ENCODE measurements around the gene SLC7A6. TPM values are rescaled to one million over a fixed set of nuclear protein-coding genes. Genes with fewer than 3 reads are reported as not detected.
A peak's percentile ranks its signal among the peaks of the same experiment; 100 is the strongest.

The SLC7A6 gene
- total RNA-seq, 3 donors from 2014 or later = 91.3 to 103 (median 103) TPM

DNA sequence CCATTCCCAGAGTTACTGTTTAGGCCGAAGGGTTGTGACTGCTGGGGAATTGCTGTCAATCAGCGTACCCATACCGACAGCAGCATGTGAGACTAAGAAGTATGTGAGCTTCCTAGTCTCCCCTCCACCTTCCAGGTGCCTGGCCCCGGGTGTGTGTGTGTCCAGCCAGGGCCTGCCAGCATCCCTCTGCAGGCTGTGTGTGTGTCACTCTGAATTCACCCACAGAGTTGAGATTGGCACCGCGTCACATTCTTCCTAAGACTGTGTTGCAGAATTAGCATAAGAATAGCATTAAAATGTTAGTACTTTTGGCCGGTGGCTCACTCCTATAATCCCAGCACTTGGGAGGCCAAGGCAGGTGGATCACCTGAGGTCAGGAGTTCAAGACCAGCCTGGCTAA is 78.3 kb downstream of the SLC7A6 start:
- no peak overlapping the region for H3K4me3 Mint-ChIP-seq
- peaks cover 3% of the 10 kb centered on the region for H3K4me1 Mint-ChIP-seq (ENCODE audit: low read depth)
- H3K36me3 Mint-ChIP-seq (ENCODE audit: insufficient read depth) = peaks cover 53% of the 10 kb centered on the region
- no peak for ATAC-seq
- H3K9me3 Mint-ChIP-seq = no peaks in the 10 kb centered on the region
- no peaks in the 10 kb centered on the region for H3K27me3 Mint-ChIP-seq (ENCODE audit: low read depth)
- no peak for DNase-seq

DNA sequence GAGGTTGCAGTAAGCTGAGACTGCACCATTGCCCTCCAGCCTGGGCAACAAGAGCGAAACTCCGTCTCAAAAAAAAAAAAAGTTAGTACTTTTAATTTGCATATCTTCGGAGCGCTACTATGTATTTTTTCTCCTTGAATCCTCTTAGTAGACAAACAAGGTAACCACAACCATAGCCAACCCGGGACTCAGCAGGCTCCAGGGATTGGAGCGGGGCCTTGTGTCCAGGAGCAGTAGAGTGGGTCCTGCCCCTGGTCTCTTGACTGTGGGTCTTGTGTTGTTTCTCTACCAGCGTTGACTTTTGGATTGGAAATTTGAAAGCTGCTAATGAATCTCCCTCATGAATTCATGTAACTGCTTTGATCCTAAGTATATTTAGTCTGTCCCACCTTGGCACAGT is 78.8 kb downstream of the SLC7A6 start:
- Mint-ChIP-seq H3K4me3 (no peak overlapping the region), H3K4me1 (ENCODE audit: low read depth) (peaks cover 3% of the 10 kb centered on the region), H3K36me3 (ENCODE audit: insufficient read depth) (peaks cover 53% of the 10 kb centered on the region), H3K27me3 (ENCODE audit: low read depth) (no peaks in the 10 kb centered on the region), H3K9me3 (no peaks in the 10 kb centered on the region)
- DNase-seq = no peak
- no peak for ATAC-seq

DNA sequence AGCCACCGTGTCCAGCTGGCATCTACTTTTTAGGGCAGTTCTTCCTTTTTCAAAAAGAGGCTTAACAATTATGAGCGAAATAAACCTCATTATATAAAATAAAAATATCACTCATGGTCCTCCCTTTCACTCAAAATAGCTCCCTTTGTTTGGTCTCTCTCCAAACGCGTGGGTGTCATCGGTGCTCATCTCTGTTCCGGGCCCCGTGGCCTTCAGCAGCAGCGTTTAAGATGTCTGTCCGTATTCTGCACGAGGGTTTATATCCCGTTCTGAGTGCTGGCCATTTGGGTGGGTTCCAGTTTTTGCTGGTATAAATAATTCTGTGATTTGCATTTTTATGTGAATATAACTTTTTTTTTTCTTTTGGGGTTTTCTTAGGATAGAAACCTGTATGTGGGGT is 79.9 kb downstream of the SLC7A6 start:
- Mint-ChIP-seq H3K4me3 (no peak overlapping the region), H3K36me3 (ENCODE audit: insufficient read depth) (peaks cover 55% of the 10 kb centered on the region), H3K9me3 (no peaks in the 10 kb centered on the region), H3K27me3 (ENCODE audit: low read depth) (no peaks in the 10 kb centered on the region), H3K4me1 (ENCODE audit: low read depth) (peaks cover 3% of the 10 kb centered on the region)
- ATAC-seq (no peak), DNase-seq (no peak)

DNA sequence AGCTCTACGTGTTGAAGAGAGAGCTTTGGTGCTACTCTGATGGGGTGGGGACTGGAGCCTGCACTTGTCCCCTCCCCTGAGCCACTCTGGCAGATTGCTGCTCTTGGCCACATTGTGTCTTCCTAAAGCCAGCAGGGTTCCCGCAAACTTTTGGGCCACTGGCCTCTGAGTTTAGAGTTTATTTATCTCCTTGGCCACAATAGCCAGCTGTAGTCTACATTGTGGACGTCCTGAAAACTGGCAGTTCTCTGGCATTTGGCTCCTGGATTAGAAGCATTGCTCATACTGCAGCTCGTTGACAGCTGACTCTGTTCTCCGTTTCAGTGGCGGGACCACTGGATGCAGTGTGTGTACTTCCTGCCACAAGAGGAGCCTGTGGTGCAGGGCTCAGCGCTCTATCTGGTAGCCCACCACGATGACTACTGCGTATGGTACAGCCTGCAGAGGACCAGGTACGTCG is 81.1 kb downstream of the SLC7A6 start:
- H3K27me3 Mint-ChIP-seq (ENCODE audit: low read depth) = no peaks in the 10 kb centered on the region
- H3K9me3 Mint-ChIP-seq = no peaks in the 10 kb centered on the region
- peaks cover 3% of the 10 kb centered on the region for H3K4me1 Mint-ChIP-seq (ENCODE audit: low read depth)
- peak; percentile 51 to 67 for ATAC-seq
- H3K36me3 Mint-ChIP-seq (ENCODE audit: insufficient read depth) = peaks cover 51% of the 10 kb centered on the region
- no peak overlapping the region for H3K4me3 Mint-ChIP-seq
- DNase-seq = no peak

DNA sequence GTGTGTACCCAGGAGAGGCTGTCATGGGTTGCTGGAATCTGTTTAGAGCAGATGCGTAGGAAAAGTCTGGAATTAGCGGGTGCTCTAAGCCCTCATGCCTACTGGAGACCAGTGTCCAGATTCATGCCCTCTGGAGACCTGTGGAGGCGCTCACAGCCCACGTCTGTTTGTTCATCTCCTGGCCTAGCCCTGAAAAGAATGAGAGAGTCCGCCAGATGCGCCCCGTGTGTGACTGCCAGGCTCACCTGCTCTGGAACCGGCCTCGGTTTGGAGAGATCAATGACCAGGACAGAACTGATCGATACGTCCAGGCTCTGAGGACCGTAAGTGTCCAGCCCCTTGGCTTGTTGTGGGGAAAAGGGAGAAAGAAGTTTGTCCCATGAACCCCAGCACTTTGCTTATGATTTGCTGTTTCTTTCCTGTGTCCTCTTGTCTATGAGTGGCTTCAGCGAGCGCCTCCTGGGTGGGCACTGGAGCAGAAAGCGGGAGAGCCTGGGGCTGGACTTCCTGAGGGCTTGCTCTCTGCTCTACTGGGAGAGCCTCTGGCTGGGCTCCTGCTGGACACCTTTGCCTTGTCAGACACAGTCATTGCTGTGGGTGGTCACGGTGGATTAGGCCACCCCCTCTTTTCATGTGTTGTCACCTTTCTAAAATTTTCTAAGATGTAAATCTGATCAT is 81.8 kb downstream of the SLC7A6 start:
- ATAC-seq (no peak), DNase-seq (no peak)
- Mint-ChIP-seq H3K27me3 (ENCODE audit: low read depth) (no peaks in the 10 kb centered on the region), H3K36me3 (ENCODE audit: insufficient read depth) (peaks cover 48% of the 10 kb centered on the region), H3K4me3 (no peak overlapping the region), H3K9me3 (no peaks in the 10 kb centered on the region), H3K4me1 (ENCODE audit: low read depth) (peaks cover 3% of the 10 kb centered on the region)

DNA sequence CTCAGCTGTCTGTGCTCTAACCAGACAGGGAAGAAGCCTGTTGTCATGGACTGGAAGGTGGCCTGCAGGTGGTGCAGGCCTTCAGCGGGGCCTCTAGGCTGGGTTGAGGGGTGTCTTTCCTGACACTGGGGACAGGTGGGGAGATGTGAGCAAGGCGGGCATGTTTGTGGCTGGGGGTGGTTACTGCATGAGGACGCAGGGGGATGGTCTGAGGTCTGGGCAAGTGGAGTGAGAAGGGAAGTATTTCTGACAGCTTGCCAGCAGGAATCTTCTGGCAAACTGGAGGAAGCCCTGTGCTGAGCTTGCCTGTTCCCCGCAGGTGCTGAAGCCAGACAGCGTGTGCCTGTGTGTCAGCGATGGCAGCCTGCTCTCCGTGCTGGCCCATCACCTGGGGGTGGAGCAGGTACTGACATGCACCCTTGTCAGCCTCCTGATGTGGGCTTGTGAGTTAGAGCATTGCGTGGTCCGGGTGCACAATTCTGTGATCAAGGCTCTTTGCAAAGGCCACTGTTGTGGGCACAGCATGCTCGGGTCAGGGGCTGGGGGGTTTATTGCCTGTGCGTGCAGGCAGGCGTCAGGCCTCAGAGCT is 82.7 kb downstream of the SLC7A6 start:
- Mint-ChIP-seq H3K9me3 (no peaks in the 10 kb centered on the region), H3K36me3 (ENCODE audit: insufficient read depth) (peaks cover 50% of the 10 kb centered on the region), H3K27me3 (ENCODE audit: low read depth) (no peaks in the 10 kb centered on the region), H3K4me3 (no peak overlapping the region), H3K4me1 (ENCODE audit: low read depth) (peaks cover 3% of the 10 kb centered on the region)
- ATAC-seq (no peak), DNase-seq (no peak)

DNA sequence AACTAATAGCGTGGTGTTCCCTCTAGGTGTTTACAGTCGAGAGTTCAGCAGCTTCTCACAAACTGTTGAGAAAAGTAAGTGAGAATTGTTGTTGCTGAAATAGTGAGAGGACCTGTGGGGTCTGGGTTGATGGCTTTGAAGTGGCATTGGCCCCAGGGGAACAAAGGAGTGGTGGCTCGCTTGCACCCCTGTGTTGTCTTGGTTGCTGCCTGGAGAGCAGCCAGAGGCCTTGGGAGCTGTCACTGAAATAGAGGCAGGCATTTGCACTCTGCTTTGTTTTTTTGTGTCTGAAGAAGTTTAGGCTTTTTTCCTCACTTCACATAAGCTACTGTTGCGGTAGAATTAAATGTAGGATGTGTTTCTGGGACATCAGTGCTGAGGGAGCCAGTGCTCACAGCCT is 83.3 kb downstream of the SLC7A6 start:
- Mint-ChIP-seq H3K36me3 (ENCODE audit: insufficient read depth) (peaks cover 50% of the 10 kb centered on the region), H3K4me3 (no peak overlapping the region), H3K27me3 (ENCODE audit: low read depth) (no peaks in the 10 kb centered on the region), H3K9me3 (no peaks in the 10 kb centered on the region), H3K4me1 (ENCODE audit: low read depth) (peaks cover 3% of the 10 kb centered on the region)
- ATAC-seq = no peak
- DNase-seq = no peak

DNA sequence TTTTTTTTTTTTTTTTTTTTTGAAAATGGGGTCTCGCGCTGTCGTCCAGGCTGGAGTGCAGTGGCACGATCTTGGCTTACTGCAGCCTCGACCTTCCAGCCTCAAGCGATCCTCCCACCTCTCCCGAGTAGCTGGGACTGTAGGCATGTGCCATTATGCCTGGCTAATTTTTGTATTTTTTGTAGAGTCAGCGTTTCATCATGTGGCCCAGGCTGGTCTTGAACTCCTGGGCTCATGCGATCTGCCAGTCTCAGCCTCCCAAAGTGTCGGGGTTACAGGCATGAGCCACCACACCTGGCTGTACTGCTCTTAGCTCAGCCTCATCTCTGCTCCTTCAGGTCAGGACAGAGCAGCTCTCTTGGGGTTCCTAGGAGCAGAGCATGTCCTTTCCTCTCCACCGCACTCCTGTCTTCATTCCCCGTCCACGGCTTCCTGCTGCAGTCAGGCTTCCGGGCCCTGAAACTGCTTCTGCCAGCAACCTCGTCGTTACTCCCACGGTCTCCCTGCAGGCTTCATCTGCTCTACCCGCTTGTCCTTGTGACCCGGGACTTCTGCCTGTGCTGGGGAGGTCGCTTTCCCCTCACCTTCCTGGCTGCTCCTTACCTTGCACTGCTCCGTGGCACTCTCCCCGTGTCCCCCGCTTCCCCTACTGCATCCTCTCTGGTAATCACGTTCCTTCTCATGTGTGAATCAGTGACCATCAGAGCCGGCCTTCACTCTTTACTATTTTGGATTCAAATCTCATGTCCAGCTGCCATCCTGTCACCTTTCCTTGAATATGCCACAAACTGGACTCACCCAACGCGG is 84.5 kb downstream of the SLC7A6 start:
- ATAC-seq (no peak), DNase-seq (no peak)
- Mint-ChIP-seq H3K4me3 (no peak overlapping the region), H3K36me3 (ENCODE audit: insufficient read depth) (peaks cover 51% of the 10 kb centered on the region), H3K9me3 (no peaks in the 10 kb centered on the region), H3K4me1 (ENCODE audit: low read depth) (peaks cover 3% of the 10 kb centered on the region), H3K27me3 (ENCODE audit: low read depth) (no peaks in the 10 kb centered on the region)

DNA sequence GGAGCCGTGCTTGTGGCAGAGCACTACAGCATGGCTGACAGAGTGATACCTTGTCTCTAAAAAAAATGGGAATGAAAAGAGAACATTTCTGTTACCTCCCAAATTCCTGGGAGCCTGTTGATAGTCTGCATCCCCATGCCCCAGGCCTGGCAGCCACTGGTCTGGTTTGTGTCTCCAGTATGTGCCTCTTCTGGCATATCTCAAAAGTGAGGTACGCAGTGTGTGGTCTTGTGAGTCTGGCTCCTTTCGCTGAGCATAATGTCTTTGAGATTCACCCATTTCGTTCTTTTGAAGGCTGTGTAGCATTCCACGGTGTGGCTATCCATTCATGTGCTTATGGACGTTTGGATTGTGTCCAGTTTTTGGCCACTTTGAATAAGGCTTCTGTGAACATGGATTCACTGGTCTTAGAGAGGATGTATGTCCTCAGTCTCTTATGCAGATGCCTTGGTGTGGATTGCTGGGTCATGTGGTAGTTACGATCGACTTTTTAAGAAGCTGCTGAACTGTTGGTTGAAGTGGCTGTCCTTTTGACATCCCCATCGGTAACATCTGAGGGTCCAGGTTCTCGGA is 85.6 kb downstream of the SLC7A6 start:
- H3K4me3 Mint-ChIP-seq = no peak overlapping the region

DNA sequence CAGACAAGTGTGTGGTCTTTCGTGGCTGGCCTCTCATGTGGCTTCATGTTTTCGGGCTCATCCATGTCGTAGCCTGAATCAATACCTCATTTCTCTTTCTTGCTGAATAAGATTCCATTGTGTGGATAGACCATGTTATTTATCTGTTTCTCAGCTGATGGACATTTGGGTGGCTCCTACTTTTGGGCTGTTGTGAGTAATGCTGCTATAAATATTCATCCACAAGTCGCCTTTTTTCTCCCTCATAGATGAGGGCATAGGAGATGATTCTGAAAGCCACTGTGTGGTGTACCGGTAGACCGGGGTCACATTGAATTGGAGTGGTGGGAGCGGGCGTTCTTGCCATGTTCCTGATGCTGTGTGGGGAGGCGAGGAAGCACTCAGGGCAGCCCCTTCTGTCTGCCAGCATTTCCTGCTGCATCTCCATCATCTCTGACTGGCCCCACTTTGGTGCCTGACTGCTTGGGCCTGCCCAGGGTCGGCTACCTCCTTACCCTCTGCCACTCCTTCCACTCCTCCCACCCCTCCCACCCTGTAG is 86.6 kb downstream of the SLC7A6 start:
- DNase-seq (no peak), ATAC-seq (no peak)
- H3K4me3 Mint-ChIP-seq = no peak overlapping the region
- H3K4me1 Mint-ChIP-seq (ENCODE audit: low read depth) = peaks cover 14% of the 10 kb centered on the region
- H3K36me3 Mint-ChIP-seq (ENCODE audit: insufficient read depth) = peaks cover 52% of the 10 kb centered on the region
- H3K9me3 Mint-ChIP-seq = no peaks in the 10 kb centered on the region
- H3K27me3 Mint-ChIP-seq (ENCODE audit: low read depth) = no peaks in the 10 kb centered on the region

More for the DNA sequence above, 85.6 kb downstream of the SLC7A6 start:
- DNase-seq (no peak), ATAC-seq (no peak)
- peaks cover 4% of the 10 kb centered on the region for H3K4me1 Mint-ChIP-seq (ENCODE audit: low read depth)
- no peaks in the 10 kb centered on the region for H3K27me3 Mint-ChIP-seq (ENCODE audit: low read depth)
- H3K36me3 Mint-ChIP-seq (ENCODE audit: insufficient read depth) = peaks cover 55% of the 10 kb centered on the region
- H3K9me3 Mint-ChIP-seq = no peaks in the 10 kb centered on the region

Other genes with a start within 250 kb of the SLC7A6 start
- gene DPEP2NB, start 248.6 kb upstream of the SLC7A6 start, total RNA-seq = not detected
- 10 to 100 TPM; 34.9 to 40.3 (median 39.1) TPM for gene DDX28, start 241.3 kb upstream of the SLC7A6 start, total RNA-seq
- 10 to 100 TPM; 35.9 to 37.4 (median 37.1) TPM for gene DUS2, start 241.2 kb upstream of the SLC7A6 start, total RNA-seq
- gene NFATC3, start 179.2 kb upstream of the SLC7A6 start, total RNA-seq = 10 to 100 TPM; 64.8 to 72.3 (median 65.3) TPM
- 1 to 10 TPM in 1 of 3 donors, under 1 TPM in 2; 0.53 to 1.3 (median 0.68) TPM for gene ESRP2, start 28.4 kb upstream of the SLC7A6 start, total RNA-seq
- gene PLA2G15, start 19.2 kb upstream of the SLC7A6 start, total RNA-seq = 10 to 100 TPM in 1 of 3 donors, 1 to 10 TPM in 2; 7.4 to 11.0 (median 7.9) TPM
- 10 to 100 TPM; 19.0 to 27.6 (median 21.5) TPM for gene SLC7A6OS, start 46.4 kb downstream of the SLC7A6 start, total RNA-seq
- gene PRMT7, start 46.5 kb downstream of the SLC7A6 start, total RNA-seq = 10 to 100 TPM; 60.3 to 66.8 (median 63.0) TPM
- under 1 TPM; 0.24 to 0.71 (median 0.40) TPM for gene SMPD3, start 184.0 kb downstream of the SLC7A6 start, total RNA-seq